GM23248 (cell line): Measurements from ENCODE around the gene TMEM217. TPM values are rescaled to one million over a fixed set of nuclear protein-coding genes. Genes with fewer than 3 reads are reported as not detected.

Experiments used
- DNase-seq: peaks from one replicate; pipeline ENCODE4 v3.0.0-alpha.2; 2015
- H2AFZ ChIP-seq: fragments of 200-600 bp; sonication (generic); 2 replicates; pipeline ENCODE4 v1.6.1; 2016; ENCODE audit warnings: antibody characterized with exemption
- H3F3A ChIP-seq: fragments of 200-600 bp; sonication (generic); 2 replicates; pipeline ENCODE4 v1.6.1; 2016; ENCODE audit warnings: mild to moderate bottlenecking, antibody characterized with exemption, mixed run types; ENCODE audit not compliant: insufficient read depth
- H3K27ac ChIP-seq: fragments of 200-600 bp; sonication (generic); 2 replicates; pipeline ENCODE4 v1.5.1; 2016; ENCODE audit warnings: mild to moderate bottlenecking
- H3K27me3 ChIP-seq: fragments of 200-600 bp; sonication (generic); replicated peaks from 2 replicates; pipeline ENCODE4 v1.6.1; 2016; ENCODE audit warnings: mild to moderate bottlenecking; ENCODE audit not compliant: insufficient read depth
- H3K36me3 ChIP-seq: fragments of 200-600 bp; sonication (generic); 2 replicates; pipeline ENCODE4 v1.6.1; 2016; ENCODE audit warnings: low read depth, mild to moderate bottlenecking
- H3K4me1 ChIP-seq: fragments of 200-600 bp; sonication (generic); 2 replicates; pipeline ENCODE4 v1.6.1; 2016; ENCODE audit warnings: mild to moderate bottlenecking; ENCODE audit not compliant: insufficient read depth
- H3K4me2 ChIP-seq: fragments of 200-600 bp; sonication (generic); one replicate; pipeline ENCODE4 v1.6.1; 2016; ENCODE audit warnings: mild to moderate bottlenecking; ENCODE audit not compliant: unreplicated experiment
- H3K4me3 ChIP-seq: fragments of 200-600 bp; sonication (generic); 2 replicates; pipeline ENCODE4 v1.5.1; 2016; ENCODE audit warnings: mild to moderate bottlenecking
- H3K79me2 ChIP-seq: fragments of 200-600 bp; sonication (generic); 2 replicates; pipeline ENCODE4 v1.6.1; 2016; ENCODE audit warnings: mild to moderate bottlenecking; ENCODE audit not compliant: insufficient read depth
- H3K9ac ChIP-seq: fragments of 200-600 bp; sonication (generic); 2 replicates; pipeline ENCODE4 v1.6.1; 2016; ENCODE audit warnings: mild to moderate bottlenecking
- H3K9me2 ChIP-seq: fragments of 200-600 bp; sonication (generic); 2 replicates; pipeline ENCODE4 v1.6.1; 2016; ENCODE audit warnings: mixed run types, mild to moderate bottlenecking, moderate library complexity; ENCODE audit not compliant: insufficient read depth
- H3K9me3 ChIP-seq: fragments of 200-600 bp; sonication (generic); one replicate; pipeline ENCODE4 v1.6.1; 2017; ENCODE audit warnings: low read depth
- H4K20me1 ChIP-seq: fragments of 200-600 bp; sonication (generic); 2 replicates; pipeline ENCODE4 v1.6.0; 2016; ENCODE audit not compliant: insufficient read depth
- EZH2 ChIP-seq: fragments of 200-600 bp; sonication (generic); IDR thresholded peaks from 2 replicates; pipeline ENCODE4 v1.6.1; 2018; ENCODE audit warnings: antibody characterized with exemption, mild to moderate bottlenecking; ENCODE audit not compliant: insufficient read depth, poor library complexity, severe bottlenecking
- EZH2phosphoT487 ChIP-seq: fragments of 200-600 bp; sonication (generic); IDR thresholded peaks from 2 replicates; pipeline ENCODE4 v1.6.1; 2018; ENCODE audit warnings: antibody characterized with exemption, moderate library complexity, mild to moderate bottlenecking, low read depth; ENCODE audit not compliant: insufficient read depth
- WGBS, 2 experiments: methylation state at CpG; one replicate each; pipeline ENCODE4 v1.1.6; 2015 to 2017; ENCODE audit warnings: low lambda C conversion rate in 2 of 2, low coverage in 1 of 2; ENCODE audit errors: missing lambda C conversion rate in 2 of 2; 5-methylcytosine and 5-hydroxymethylcytosine counted together
- in situ Hi-C: fragments of 300-500 bp; cut with MboI; formaldehyde crosslinking; loops from 2 replicates; pipeline ENCODE4 v1.15.0; 2020
- polyA plus RNA-seq: library from polyadenylated mRNA; unstranded; fragments of >200 nt; fragmentation: Nextera tagmentation; extraction: Ambion mirVana; gene quantifications from 2 replicates; pipeline ENCODE4 v1.2.1, GENCODE V29; 2016
- total RNA-seq: library from RNA; depleted of rRNA; stranded (reverse); fragments of >200 nt; shearing (Covaris generic); gene quantifications from 2 replicates; pipeline ENCODE4 v1.2.3, GENCODE V29; 2014

The TMEM217 gene
- total and polyA plus RNA-seq, 2 experiments from 2014 or later, result 1.2 to 6.5 TPM

GRCh38 chr6:37218511-37218910 lies 39.4 kb downstream of the TMEM217 start:
- in situ Hi-C loops, result loop anchor here (10.0 to 25.0 kb wide), 2 partner anchors 331 to 444 kb away; partner anchors contain the start of gene C6orf89
- no peak overlapping the region for H2AFZ ChIP-seq
- no peaks in the 10 kb centered on the region for H3K79me2 ChIP-seq
- H3K9me3 ChIP-seq, result no peaks in the 10 kb centered on the region
- WGBS, 2 experiments, result 69 to 73% methylated on average over 8 of the region's 8 CpGs
- H3K4me1 ChIP-seq, result peaks cover 4% of the 10 kb centered on the region; the same call in 1 of the 2 replicates
- H3K4me3 ChIP-seq, result no peak overlapping the region
- H3K4me2 ChIP-seq, result no peak overlapping the region
- no peaks in the 10 kb centered on the region for H3K9me2 ChIP-seq
- H3K36me3 ChIP-seq, result no peaks in the 10 kb centered on the region
- TF ChIP-seq EZH2, result no peak
- TF ChIP-seq EZH2phosphoT487, result no peak
- H3F3A ChIP-seq, result no peaks in the 10 kb centered on the region; the same call in 1 of the 2 replicates
- no peaks in the 10 kb centered on the region for H3K27me3 ChIP-seq
- DNase-seq, result no peak
- no peak overlapping the region for H3K9ac ChIP-seq
- no peak overlapping the region for H3K27ac ChIP-seq
- H4K20me1 ChIP-seq, result no peaks in the 10 kb centered on the region

- Histone ChIP-seq H4K20me1 (no peaks in the 10 kb centered on the region), H3K4me1 (peaks cover 3% of the 10 kb centered on the region; the same call in 1 of the 2 replicates), H2AFZ (no peak overlapping the region), H3K9me3 (no peaks in the 10 kb centered on the region), H3K9me2 (no peaks in the 10 kb centered on the region), H3F3A (no peaks in the 10 kb centered on the region; the same call in 1 of the 2 replicates), H3K79me2 (no peaks in the 10 kb centered on the region), H3K4me3 (no peak overlapping the region), H3K27ac (no peak overlapping the region), H3K4me2 (no peak overlapping the region), H3K36me3 (no peaks in the 10 kb centered on the region), H3K9ac (no peak overlapping the region), H3K27me3 (no peaks in the 10 kb centered on the region)
- DNase-seq, result no peak
- 80 to 89% methylated on average over 6 of the region's 6 CpGs for WGBS, 2 experiments
- in situ Hi-C loops, result loop anchor here (10.0 to 25.0 kb wide), 2 partner anchors 331 to 443 kb away; partner anchors contain the start of gene C6orf89
- TF ChIP-seq EZH2 (no peak), EZH2phosphoT487 (no peak)
Observed at GRCh38 chr6:37218061-37218460, 39.9 kb downstream of the TMEM217 start.

GRCh38 chr6:37212268-37212667 lies 45.7 kb downstream of the TMEM217 start:
- Histone ChIP-seq H3K9ac (no peak overlapping the region), H3F3A (no peaks in the 10 kb centered on the region; the same call in 1 of the 2 replicates), H3K9me2 (no peaks in the 10 kb centered on the region), H3K36me3 (no peaks in the 10 kb centered on the region), H3K4me2 (no peak overlapping the region), H3K4me1 (no peaks in the 10 kb centered on the region), H3K4me3 (no peak overlapping the region), H2AFZ (no peak overlapping the region), H3K27ac (no peak overlapping the region), H3K27me3 (no peaks in the 10 kb centered on the region), H3K79me2 (no peaks in the 10 kb centered on the region), H4K20me1 (no peaks in the 10 kb centered on the region), H3K9me3 (no peaks in the 10 kb centered on the region)
- in situ Hi-C loops, result loop anchor here (10.0 to 25.0 kb wide), 2 partner anchors 325 to 437 kb away; partner anchors contain the start of gene C6orf89
- no peak for DNase-seq
- TF ChIP-seq EZH2 (no peak), EZH2phosphoT487 (no peak)
- 60 to 62% methylated on average over 9 of the region's 9 CpGs for WGBS, 2 experiments

- Histone ChIP-seq H3K9me2 (no peaks in the 10 kb centered on the region), H3K9me3 (no peaks in the 10 kb centered on the region), H3K9ac (no peak overlapping the region), H3K4me2 (no peak overlapping the region), H4K20me1 (no peaks in the 10 kb centered on the region), H3K79me2 (no peaks in the 10 kb centered on the region), H2AFZ (no peak overlapping the region), H3F3A (no peaks in the 10 kb centered on the region), H3K4me1 (no peaks in the 10 kb centered on the region), H3K27ac (no peak overlapping the region), H3K36me3 (no peaks in the 10 kb centered on the region), H3K27me3 (no peaks in the 10 kb centered on the region), H3K4me3 (no peak overlapping the region)
- WGBS, 2 experiments, result 54 to 57% methylated on average over 7 of the region's 7 CpGs
- TF ChIP-seq EZH2, result no peak
- TF ChIP-seq EZH2phosphoT487, result no peak
- in situ Hi-C loops, result loop anchor here (10.0 to 25.0 kb wide), 2 partner anchors 323 to 436 kb away; partner anchors contain the start of gene C6orf89
- DNase-seq, result peak; percentile 83
Observed at GRCh38 chr6:37210313-37210968, 47.5 kb downstream of the TMEM217 start.
